AG09309 (cell line): Measurements from ENCODE around the gene ESAM.
A peak's percentile ranks its signal among the peaks of the same experiment; 100 is the strongest.

Source experiments
- DNase-seq: peaks from one replicate; pipeline ENCODE4 v3.0.0-alpha.2; 2010; ENCODE audit warnings: low read depth
- H3K4me3 ChIP-seq: 2 replicates; pipeline ENCODE4 v1.5.1; 2011; ENCODE audit warnings: mild to moderate bottlenecking, low read depth, low read length, moderate library complexity; ENCODE audit not compliant: control insufficient read depth
- CTCF ChIP-seq: IDR thresholded peaks from 2 replicates; pipeline ENCODE4 v1.5.1; 2011; ENCODE audit warnings: mild to moderate bottlenecking, low read depth, low read length, inconsistent platforms; ENCODE audit not compliant: insufficient read depth, control insufficient read depth; ENCODE audit errors: missing control alignments

The ESAM gene

GRCh38 chr11:124791626-124792341 is 29.7 kb upstream of the ESAM start:
- no peak for DNase-seq
- TF ChIP-seq CTCF: no peak
- H3K4me3 ChIP-seq: no peak overlapping the region

- TF ChIP-seq CTCF: no peak
- no peak for DNase-seq
- H3K4me3 ChIP-seq: no peak overlapping the region
These were observed 26.4 kb upstream of the ESAM start for GRCh38 chr11:124788521-124788920.

GRCh38 chr11:124784051-124784450 is 22.0 kb upstream of the ESAM start:
- no peak overlapping the region for H3K4me3 ChIP-seq
- TF ChIP-seq CTCF: no peak
- no peak for DNase-seq

- no peak for TF ChIP-seq CTCF
- DNase-seq: no peak
- no peak overlapping the region for H3K4me3 ChIP-seq
These were observed 20.9 kb upstream of the ESAM start for GRCh38 chr11:124783002-124783401.

GRCh38 chr11:124779568-124779967 is 17.5 kb upstream of the ESAM start:
- DNase-seq: no peak
- no peak overlapping the region for H3K4me3 ChIP-seq
- no peak for TF ChIP-seq CTCF

- peak; percentile 13 for TF ChIP-seq CTCF
- no peak overlapping the region for H3K4me3 ChIP-seq
- no peak for DNase-seq
These were observed 16.2 kb upstream of the ESAM start for GRCh38 chr11:124778281-124778680.
